Measurements from ENCODE around the gene CLIP4. TPM values are rescaled to one million over a fixed set of nuclear protein-coding genes. Genes with fewer than 3 reads are reported as not detected.
A peak's percentile ranks its signal among the peaks of the same experiment; 100 is the strongest.
"Not testable (repeated sequence)": the region's sequence is repeated elsewhere in the genome, so short reads cannot be mapped to it uniquely, and the experiment has no call there.

Gene CLIP4
- 9.5 and 12.3 TPM in 2 replicates for total RNA-seq

GRCh38 chr2:29114946-29115609 lies at the start of gene CLIP4:
CLIP4 (plus strand) TSS chr2:29115415; CDS start chr2:29121389, 5,974 bp downstream.
- DNase-seq, result peak; percentile 68

GRCh38 chr2:29066271-29066860 lies 48.8 kb upstream of the CLIP4 start:
- no peak for DNase-seq

GRCh38 chr2:29066997-29067605 lies 48.1 kb upstream of the CLIP4 start:
- no peak for DNase-seq

- no peak for DNase-seq
Observed at GRCh38 chr2:29068513-29068912, 46.7 kb upstream of the CLIP4 start.

- no peak for DNase-seq
Observed at GRCh38 chr2:29070526-29070925, 44.7 kb upstream of the CLIP4 start.

GRCh38 chr2:29071032-29071975 lies 43.9 kb upstream of the CLIP4 start:
- DNase-seq, result no peak

GRCh38 chr2:29072251-29072650 lies 43.0 kb upstream of the CLIP4 start:
- DNase-seq, result no peak

GRCh38 chr2:29072971-29073725 lies 42.1 kb upstream of the CLIP4 start:
- no peak for DNase-seq

GRCh38 chr2:29073933-29074332 lies 41.3 kb upstream of the CLIP4 start:
- no peak for DNase-seq

GRCh38 chr2:29074411-29074810 lies 40.8 kb upstream of the CLIP4 start, which contains the start of gene PCARE:
PCARE (minus strand) TSS chr2:29074523; CDS start chr2:29074261, 262 bp downstream.
- DNase-seq, result no peak

GRCh38 chr2:29075894-29076705 lies 39.1 kb upstream of the CLIP4 start:
- no peak for DNase-seq

- DNase-seq, result no peak
Observed at GRCh38 chr2:29079887-29080286, 35.3 kb upstream of the CLIP4 start.

GRCh38 chr2:29080886-29081743 lies 34.1 kb upstream of the CLIP4 start:
- no peak for DNase-seq

GRCh38 chr2:29082804-29083495 lies 32.3 kb upstream of the CLIP4 start:
- no peak for DNase-seq

GRCh38 chr2:29084554-29084953 lies 30.7 kb upstream of the CLIP4 start:
- no peak for DNase-seq

- DNase-seq, result not testable (repeated sequence)
Observed at GRCh38 chr2:29090311-29090710, 24.9 kb upstream of the CLIP4 start.

- no peak for DNase-seq
Observed at GRCh38 chr2:29096969-29097368, 18.2 kb upstream of the CLIP4 start.

- no peak for DNase-seq
Observed at GRCh38 chr2:29097569-29097968, 17.6 kb upstream of the CLIP4 start.

- DNase-seq, result no peak
Observed at GRCh38 chr2:29100564-29100963, 14.7 kb upstream of the CLIP4 start.

GRCh38 chr2:29104688-29105087 lies 10.5 kb upstream of the CLIP4 start:
- no peak for DNase-seq
